IgD-negative memory B cell (primary cell): Measurements from ENCODE around the gene DZIP3. TPM values are rescaled to one million over a fixed set of nuclear protein-coding genes. Genes with fewer than 3 reads are reported as not detected.
"Not testable (repeated sequence)": the region's sequence is repeated elsewhere in the genome, so short reads cannot be mapped to it uniquely, and the experiment has no call there.

Experiments used
- H3K27ac Mint-ChIP-seq, 3 donors: one replicate each; pipeline ENCODE4 v1.8.0; 2020 to 2022; ENCODE audit warnings: mild to moderate bottlenecking in 3 of 3, mixed read lengths in 3 of 3, moderate library complexity in 1 of 3
- H3K27me3 Mint-ChIP-seq: one replicate; pipeline ENCODE4 v1.8.0; 2021; ENCODE audit warnings: mixed read lengths
- H3K36me3 Mint-ChIP-seq: one replicate; pipeline ENCODE4 v1.8.0; 2020; ENCODE audit warnings: mild to moderate bottlenecking, mixed read lengths
- H3K4me1 Mint-ChIP-seq, 3 donors: one replicate each; pipeline ENCODE4 v1.8.0; 2020 to 2022; ENCODE audit warnings: mixed read lengths in 3 of 3, mild to moderate bottlenecking in 1 of 3
- H3K4me3 Mint-ChIP-seq, 4 donors: one replicate each; pipeline ENCODE4 v1.8.0; 2020 to 2022; ENCODE audit warnings: mild to moderate bottlenecking in 4 of 4, mixed read lengths in 4 of 4, moderate library complexity in 3 of 4
- H3K9me3 Mint-ChIP-seq, 3 donors: one replicate each; pipeline ENCODE4 v1.8.0; 2020 to 2021; ENCODE audit warnings: mixed read lengths in 3 of 3, mild to moderate bottlenecking in 1 of 3
- polyA plus RNA-seq: library from polyadenylated mRNA; unstranded; fragments of 300-500 nt; fragmentation: Illumina TruSeq; gene quantifications from one replicate; pipeline ENCODE4 v1.2.3, GENCODE V29; 2021

The DZIP3 gene
- polyA plus RNA-seq, 1 donor from 2014 or later: 6.2 TPM

DNA sequence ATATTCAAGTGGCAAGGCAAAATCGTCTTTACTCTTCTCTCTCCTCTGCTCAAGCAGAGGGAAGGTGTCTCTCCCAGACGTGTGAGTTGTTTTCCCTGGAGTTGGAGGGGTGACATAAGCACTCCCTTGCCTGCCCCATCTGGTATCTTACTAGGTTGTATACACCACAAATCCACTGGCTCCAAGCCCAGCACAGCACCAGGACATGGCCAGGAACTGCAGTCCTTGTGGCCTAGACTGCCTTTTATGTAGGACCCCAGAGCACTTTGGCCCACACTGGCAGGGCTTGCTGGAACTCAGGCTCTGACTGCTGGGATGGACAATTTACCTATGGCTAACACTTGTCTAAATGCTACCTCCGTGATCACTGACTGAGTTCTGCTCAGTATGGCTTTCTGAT, 34.0 kb downstream of the DZIP3 start:
- no peak overlapping the region for H3K4me3 Mint-ChIP-seq
- H3K4me1 Mint-ChIP-seq: no peaks in the 10 kb centered on the region
- peaks cover 3% of the 10 kb centered on the region for H3K36me3 Mint-ChIP-seq
- H3K27me3 Mint-ChIP-seq: no peaks in the 10 kb centered on the region
- H3K27ac Mint-ChIP-seq: peak overlapping the region in 1 of 3 donors; percentile 29
- H3K9me3 Mint-ChIP-seq: peaks cover 2 to 4% (median 3%) of the 10 kb centered on the region in 3 donors

DNA sequence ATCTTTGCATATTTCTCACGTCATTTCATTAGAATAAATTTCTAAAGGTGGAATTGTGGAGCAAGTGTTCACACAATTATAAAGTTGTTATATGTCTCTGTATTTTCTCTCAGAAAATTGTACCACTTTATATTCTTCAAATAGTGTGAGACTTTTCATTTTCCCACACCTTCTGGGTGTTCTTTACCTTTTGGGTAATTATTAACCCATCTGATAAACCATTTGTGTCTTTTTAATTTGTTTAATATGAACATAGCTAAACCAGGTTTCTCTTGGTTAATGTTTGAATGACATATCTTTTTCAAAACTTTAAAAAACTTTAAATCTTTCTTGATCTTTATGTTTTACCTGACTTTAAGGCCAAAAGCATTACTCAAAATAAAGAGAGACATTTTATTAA, 40.5 kb downstream of the DZIP3 start:
- Mint-ChIP-seq H3K4me3 (no peak overlapping the region), H3K27ac (no peak overlapping the region), H3K36me3 (peaks cover 10% of the 10 kb centered on the region), H3K4me1 (peaks cover 2 to 3% (median 3%) of the 10 kb centered on the region in 3 donors), H3K9me3 (no peaks in the 10 kb centered on the region), H3K27me3 (no peaks in the 10 kb centered on the region)

- Mint-ChIP-seq H3K4me3 (no peak overlapping the region), H3K36me3 (peaks cover 8% of the 10 kb centered on the region), H3K9me3 (no peaks in the 10 kb centered on the region), H3K4me1 (no peaks in the 10 kb centered on the region), H3K27me3 (no peaks in the 10 kb centered on the region), H3K27ac (no peak overlapping the region)
These were observed 53.0 kb downstream of the DZIP3 start for GRCh38 chr3:108642526-108642925.

DNA sequence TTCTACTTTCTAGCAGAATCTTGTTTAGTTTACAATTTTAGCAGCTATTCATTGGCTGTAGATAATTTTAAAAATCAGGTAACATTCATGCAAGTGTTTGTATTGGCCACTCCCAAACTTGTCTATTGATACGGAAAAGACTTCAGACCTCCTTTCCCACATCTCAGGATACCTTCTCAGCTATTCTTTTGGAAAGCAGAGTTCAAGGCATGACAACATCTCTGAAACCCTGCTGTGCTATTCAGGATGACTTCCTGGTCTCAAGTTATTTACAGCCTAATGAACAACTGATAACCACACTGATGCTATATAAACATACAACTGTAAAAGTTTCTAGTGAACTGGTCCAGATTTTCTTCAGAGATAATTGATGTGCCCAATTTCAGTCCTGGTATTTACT, 55.8 kb downstream of the DZIP3 start:
- Mint-ChIP-seq H3K36me3 (peaks cover 14% of the 10 kb centered on the region), H3K27ac (no peak overlapping the region), H3K4me1 (no peaks in the 10 kb centered on the region), H3K4me3 (no peak overlapping the region), H3K27me3 (no peaks in the 10 kb centered on the region), H3K9me3 (no peaks in the 10 kb centered on the region)

DNA sequence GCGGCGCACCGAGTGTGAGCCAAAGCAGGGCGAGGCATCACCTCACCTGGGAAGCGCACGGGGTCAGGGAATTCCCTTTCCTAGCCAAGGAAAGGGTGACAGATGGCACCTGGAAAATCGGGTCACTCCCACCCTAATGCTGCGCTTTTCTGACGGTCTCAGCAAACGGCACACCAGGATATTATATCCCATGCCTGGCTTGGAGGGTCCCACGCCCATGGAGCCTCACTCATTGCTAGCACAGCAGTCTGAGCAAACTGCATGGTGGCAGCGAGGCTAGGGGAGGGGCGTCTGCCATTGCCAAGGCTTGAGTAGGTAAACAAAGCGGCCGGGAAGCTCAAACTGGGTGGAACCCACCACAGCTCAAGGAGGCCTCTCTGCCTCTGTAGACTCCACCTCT, 66.1 kb downstream of the DZIP3 start:
- Mint-ChIP-seq H3K4me3 (peak overlapping the region in 1 of 4 donors; percentile 65), H3K36me3 (peaks cover 12% of the 10 kb centered on the region)
- H3K9me3 Mint-ChIP-seq, H3K4me1 Mint-ChIP-seq, H3K27ac Mint-ChIP-seq, H3K27me3 Mint-ChIP-seq: not testable (repeated sequence)

GRCh38 chr3:108661699-108662098, 72.2 kb downstream of the DZIP3 start:
- Mint-ChIP-seq H3K4me1 (peaks cover 4 to 7% (median 4%) of the 10 kb centered on the region in 3 donors), H3K4me3 (peak overlapping the region in 1 of 4 donors; percentile 4), H3K36me3 (peaks cover 4% of the 10 kb centered on the region), H3K27me3 (no peaks in the 10 kb centered on the region), H3K27ac (no peak overlapping the region), H3K9me3 (no peaks in the 10 kb centered on the region)

GRCh38 chr3:108662142-108662738, 72.7 kb downstream of the DZIP3 start:
- Mint-ChIP-seq H3K36me3 (peaks cover 6% of the 10 kb centered on the region), H3K9me3 (no peaks in the 10 kb centered on the region), H3K27ac (no peak overlapping the region), H3K4me3 (peak overlapping the region in 1 of 4 donors; percentile 4), H3K4me1 (peaks cover 4 to 7% (median 5%) of the 10 kb centered on the region in 3 donors), H3K27me3 (no peaks in the 10 kb centered on the region)

DNA sequence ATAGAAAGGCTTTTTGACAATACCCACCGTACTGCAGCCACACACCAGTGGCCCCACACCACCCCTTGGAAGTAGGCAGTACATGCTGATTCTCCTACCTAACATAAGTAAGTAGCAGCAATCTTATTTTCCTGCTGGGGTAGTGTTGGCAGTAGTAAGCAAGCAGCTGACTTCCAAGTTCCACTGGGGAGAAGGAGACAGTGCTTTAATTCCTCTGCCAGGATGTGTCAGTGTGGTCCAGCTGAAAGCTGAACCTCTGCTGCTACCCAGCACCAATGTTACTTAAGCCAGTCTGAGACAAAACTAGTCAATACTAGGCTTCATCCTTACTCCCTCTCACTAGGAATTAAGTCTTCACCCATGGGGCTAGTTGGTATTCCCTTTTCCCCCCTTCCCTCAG, 74.7 kb downstream of the DZIP3 start:
- Mint-ChIP-seq H3K27me3 (no peaks in the 10 kb centered on the region), H3K9me3 (no peaks in the 10 kb centered on the region), H3K36me3 (peaks cover 7% of the 10 kb centered on the region)

GRCh38 chr3:108667312-108667711, 77.8 kb downstream of the DZIP3 start:
- H3K27ac Mint-ChIP-seq: no peak overlapping the region
- H3K4me1 Mint-ChIP-seq: peaks cover 9 to 17% (median 14%) of the 10 kb centered on the region in 3 donors
- no peaks in the 10 kb centered on the region for H3K9me3 Mint-ChIP-seq
- H3K36me3 Mint-ChIP-seq: peaks cover 16% of the 10 kb centered on the region
- H3K4me3 Mint-ChIP-seq: no peak overlapping the region
- no peaks in the 10 kb centered on the region for H3K27me3 Mint-ChIP-seq

More for the DNA sequence above, 74.7 kb downstream of the DZIP3 start:
- H3K27ac Mint-ChIP-seq: no peak overlapping the region
- no peak overlapping the region for H3K4me3 Mint-ChIP-seq
- peaks cover 8 to 13% (median 10%) of the 10 kb centered on the region in 3 donors for H3K4me1 Mint-ChIP-seq

DNA sequence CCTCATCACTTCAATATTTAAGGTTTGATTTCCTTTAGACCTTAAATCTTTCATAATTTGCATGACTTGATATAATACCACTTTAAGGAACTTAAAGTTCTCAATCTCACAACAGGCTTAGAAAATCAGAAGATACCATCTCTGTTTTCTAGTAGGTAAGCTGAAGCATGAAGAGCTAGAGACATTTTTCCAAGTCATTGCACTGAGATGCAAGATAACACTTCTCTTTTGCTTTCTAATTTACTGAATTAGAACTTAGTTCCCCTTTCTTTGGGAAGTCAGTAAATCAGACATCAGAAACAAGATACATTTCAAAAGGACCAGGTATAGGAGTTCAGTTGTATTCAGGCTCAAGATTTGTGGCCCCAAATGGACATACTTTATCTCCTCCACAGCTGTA, 79.7 kb downstream of the DZIP3 start:
- H3K36me3 Mint-ChIP-seq: peaks cover 15% of the 10 kb centered on the region
- H3K9me3 Mint-ChIP-seq: no peaks in the 10 kb centered on the region
- H3K27me3 Mint-ChIP-seq: no peaks in the 10 kb centered on the region
- peaks cover 9 to 15% (median 14%) of the 10 kb centered on the region in 3 donors for H3K4me1 Mint-ChIP-seq
- H3K4me3 Mint-ChIP-seq: peak overlapping the region in 2 of 4 donors; percentile 9 to 28
- no peak overlapping the region for H3K27ac Mint-ChIP-seq

DNA sequence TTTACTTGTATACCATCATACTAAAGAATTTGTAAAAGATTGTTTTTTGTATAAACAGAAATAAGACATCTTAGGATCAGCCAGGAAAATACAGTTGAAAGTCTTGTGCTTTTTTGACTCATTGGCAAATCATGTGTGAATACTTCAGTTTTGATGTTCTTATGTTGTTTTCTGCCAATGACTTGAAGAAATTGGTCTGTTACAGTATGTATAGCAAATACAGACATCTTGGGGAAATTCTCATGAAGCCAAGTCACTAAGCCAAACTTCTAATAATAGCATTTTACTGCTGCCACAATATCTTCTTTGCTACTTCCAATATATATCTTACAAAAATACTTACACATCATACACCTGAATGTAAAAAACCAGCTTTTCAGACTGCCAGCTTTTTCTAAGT, 83.2 kb downstream of the DZIP3 start:
- no peak overlapping the region for H3K27ac Mint-ChIP-seq
- H3K4me3 Mint-ChIP-seq: no peak overlapping the region
- peaks cover 18% of the 10 kb centered on the region for H3K36me3 Mint-ChIP-seq
- no peaks in the 10 kb centered on the region for H3K9me3 Mint-ChIP-seq
- H3K4me1 Mint-ChIP-seq: peaks cover 9 to 11% (median 11%) of the 10 kb centered on the region in 3 donors
- H3K27me3 Mint-ChIP-seq: no peaks in the 10 kb centered on the region

DNA sequence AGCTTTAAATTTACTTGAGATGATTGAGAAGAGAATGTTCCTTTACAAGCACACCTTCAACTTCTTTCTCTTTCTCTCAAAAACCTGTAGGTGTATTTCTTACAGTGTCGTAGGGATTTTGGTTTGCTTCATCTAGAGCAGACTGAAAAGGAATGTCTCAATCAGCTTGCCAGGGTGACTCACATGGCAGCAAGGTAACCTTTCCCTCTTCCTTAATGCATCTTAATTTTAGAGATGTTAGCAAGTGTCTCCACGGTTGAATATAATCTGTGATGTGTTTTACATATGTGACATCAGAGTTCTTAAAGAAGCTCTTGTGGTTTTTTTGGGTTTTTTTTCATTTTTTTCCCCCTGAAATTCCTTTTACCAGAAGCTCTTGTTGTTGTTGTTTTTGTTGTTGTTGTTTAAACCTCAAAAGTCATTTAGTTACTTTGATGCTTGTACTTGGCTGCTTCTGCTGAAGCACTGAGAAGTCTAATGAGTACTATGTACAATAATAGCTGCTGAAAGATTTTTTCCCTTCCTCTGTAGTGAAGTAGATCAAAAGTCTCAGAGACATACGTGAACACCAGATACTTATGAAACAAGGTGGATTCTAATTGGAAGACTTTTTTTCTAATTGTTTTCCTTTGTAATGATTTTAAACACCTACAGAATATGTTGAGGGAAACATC, 84.6 kb downstream of the DZIP3 start:
- Mint-ChIP-seq H3K27ac (no peak overlapping the region), H3K36me3 (peaks cover 19% of the 10 kb centered on the region), H3K4me3 (no peak overlapping the region), H3K27me3 (no peaks in the 10 kb centered on the region), H3K9me3 (no peaks in the 10 kb centered on the region), H3K4me1 (peaks cover 6 to 7% (median 7%) of the 10 kb centered on the region in 3 donors)

GRCh38 chr3:108677811-108678210, 88.3 kb downstream of the DZIP3 start:
- Mint-ChIP-seq H3K36me3 (peaks cover 8% of the 10 kb centered on the region), H3K4me1 (no peaks in the 10 kb centered on the region), H3K27me3 (no peaks in the 10 kb centered on the region), H3K4me3 (no peak overlapping the region), H3K9me3 (no peaks in the 10 kb centered on the region), H3K27ac (no peak overlapping the region)

- not testable (repeated sequence) for H3K27me3 Mint-ChIP-seq, H3K9me3 Mint-ChIP-seq, H3K4me3 Mint-ChIP-seq, H3K27ac Mint-ChIP-seq, H3K4me1 Mint-ChIP-seq
- H3K36me3 Mint-ChIP-seq: peaks cover 31% of the 10 kb centered on the region
These were observed 102.8 kb downstream of the DZIP3 start for GRCh38 chr3:108692286-108692685.

GRCh38 chr3:108698461-108698860, 108.9 kb downstream of the DZIP3 start:
- H3K9me3 Mint-ChIP-seq: peaks cover 2 to 7% (median 7%) of the 10 kb centered on the region in 3 donors

DNA sequence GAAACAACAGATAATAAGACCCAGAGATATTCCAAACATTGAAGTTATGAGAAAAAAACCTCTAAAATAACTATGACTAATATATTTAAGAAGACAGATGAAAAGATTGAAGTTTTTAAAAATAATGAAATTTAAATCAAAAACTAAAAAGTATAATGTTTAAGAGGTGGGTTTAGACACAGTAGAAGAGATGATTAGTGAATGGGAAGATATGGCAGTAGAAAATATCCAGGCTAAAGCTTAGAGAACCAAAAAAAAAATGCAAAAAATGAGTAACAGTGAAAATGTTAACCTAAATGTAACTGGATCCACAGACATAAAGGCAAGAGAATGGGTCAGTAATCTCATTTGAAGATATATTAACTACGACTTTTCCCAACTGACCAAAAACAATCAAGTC, 115.5 kb downstream of the DZIP3 start:
- Mint-ChIP-seq H3K27me3 (no peaks in the 10 kb centered on the region), H3K36me3 (no peaks in the 10 kb centered on the region), H3K4me3 (no peak overlapping the region), H3K4me1 (no peaks in the 10 kb centered on the region), H3K27ac (no peak overlapping the region), H3K9me3 (peaks cover 5 to 12% (median 5%) of the 10 kb centered on the region in 3 donors)

More at GRCh38 chr3:108698461-108698860, 108.9 kb downstream of the DZIP3 start:
- no peaks in the 10 kb centered on the region for H3K27me3 Mint-ChIP-seq
- H3K27ac Mint-ChIP-seq: no peak overlapping the region
- H3K4me3 Mint-ChIP-seq: no peak overlapping the region
- H3K4me1 Mint-ChIP-seq: no peaks in the 10 kb centered on the region
- peaks cover 11% of the 10 kb centered on the region for H3K36me3 Mint-ChIP-seq
